MM.1S (cell line): ENCODE results near the gene CCDC190.

Source experiments
- DNase-seq: peaks from one replicate; pipeline ENCODE4 v3.0.0-alpha.2; 2015
- H2AFZ ChIP-seq: fragments of 300-600 bp; sonication (generic); 2 replicates; pipeline ENCODE4 v1.6.0; 2016; ENCODE audit warnings: antibody characterized with exemption, low read length
- H3F3A ChIP-seq: fragments of 300-600 bp; sonication (generic); 2 replicates; pipeline ENCODE4 v1.6.1; 2016; ENCODE audit warnings: mild to moderate bottlenecking, antibody characterized with exemption, low read length, moderate library complexity, mixed read lengths; ENCODE audit not compliant: insufficient read depth
- H3K27ac ChIP-seq: fragments of 300-600 bp; sonication (generic); 2 replicates; pipeline ENCODE4 v1.5.1; 2016; ENCODE audit warnings: mild to moderate bottlenecking, low read length
- H3K27me3 ChIP-seq: fragments of 300-600 bp; sonication (generic); replicated peaks from 2 replicates; pipeline ENCODE4 v1.6.0; 2016; ENCODE audit warnings: low read length; ENCODE audit not compliant: insufficient read depth
- H3K36me3 ChIP-seq: fragments of 300-600 bp; sonication (generic); replicated peaks from 2 replicates; pipeline ENCODE4 v1.6.1; 2016; ENCODE audit warnings: mild to moderate bottlenecking, low read length, mixed read lengths; ENCODE audit not compliant: insufficient read depth
- H3K4me1 ChIP-seq: fragments of 300-600 bp; sonication (generic); 2 replicates; pipeline ENCODE4 v1.6.1; 2016; ENCODE audit warnings: low read length, mixed read lengths
- H3K4me2 ChIP-seq: fragments of 300-600 bp; sonication (generic); 2 replicates; pipeline ENCODE4 v1.6.0; 2016; ENCODE audit warnings: low read depth, low read length
- H3K4me3 ChIP-seq: fragments of 300-600 bp; sonication (generic); 2 replicates; pipeline ENCODE4 v1.5.1; 2016; ENCODE audit warnings: low read length, mixed read lengths
- H3K79me2 ChIP-seq: fragments of 300-600 bp; sonication (generic); 2 replicates; pipeline ENCODE4 v1.6.1; 2016; ENCODE audit warnings: mixed run types, low read length, mixed read lengths
- H3K9ac ChIP-seq: fragments of 300-600 bp; sonication (generic); 2 replicates; pipeline ENCODE4 v1.6.1; 2016; ENCODE audit warnings: low read length, mixed read lengths
- H3K9me2 ChIP-seq: fragments of 300-600 bp; sonication (generic); replicated peaks from 2 replicates; pipeline ENCODE4 v1.6.1; 2016; ENCODE audit warnings: mild to moderate bottlenecking, low read length, mixed read lengths; ENCODE audit not compliant: insufficient read depth
- H3K9me3 ChIP-seq: fragments of 300-600 bp; sonication (generic); replicated peaks from 2 replicates; pipeline ENCODE4 v1.6.1; 2016; ENCODE audit warnings: mild to moderate bottlenecking, low read length, mixed read lengths; ENCODE audit not compliant: insufficient read depth
- H4K20me1 ChIP-seq: fragments of 300-600 bp; sonication (generic); 2 replicates; pipeline ENCODE4 v1.6.1; 2016; ENCODE audit warnings: mild to moderate bottlenecking, low read length, moderate library complexity, mixed read lengths; ENCODE audit not compliant: insufficient read depth
- CTCF ChIP-seq: fragments of 300-600 bp; sonication (generic); IDR thresholded peaks from 2 replicates; pipeline ENCODE4 v1.5.1; 2016; ENCODE audit warnings: antibody characterized with exemption, low read length, mixed read lengths
- EZH2 ChIP-seq: fragments of 300-600 bp; sonication (generic); optimal IDR thresholded peaks from 2 replicates; pipeline ENCODE3; 2017; ENCODE audit warnings: low read depth, mild to moderate bottlenecking, antibody characterized with exemption, low read length, mixed read lengths
- EZH2phosphoT487 ChIP-seq: fragments of 300-600 bp; sonication (generic); IDR thresholded peaks from 2 replicates; pipeline ENCODE4 v1.6.1; 2018; ENCODE audit warnings: antibody characterized with exemption, low read length

The CCDC190 gene

GRCh38 chr1:162854245-162854882 is 6.6 kb downstream of the CCDC190 start:
- no peaks in the 10 kb centered on the region for H4K20me1 ChIP-seq
- H3K79me2 ChIP-seq: no peaks in the 10 kb centered on the region
- no peaks in the 10 kb centered on the region for H3K36me3 ChIP-seq
- DNase-seq: peak; percentile 85
- H3K9me2 ChIP-seq: no peaks in the 10 kb centered on the region
- H3K9me3 ChIP-seq: no peaks in the 10 kb centered on the region
- H3K9ac ChIP-seq: no peak overlapping the region
- 0 out of 2 replicates have a peak overlapping the region, but pooled peaks have one; percentile 12 for H2AFZ ChIP-seq
- H3K27me3 ChIP-seq: no peaks in the 10 kb centered on the region
- H3F3A ChIP-seq: 0 out of 2 replicates have a peak, but pooled peaks cover 3% of the 10 kb centered on the region
- H3K4me3 ChIP-seq: no peak overlapping the region
- H3K4me2 ChIP-seq: no peak overlapping the region
- peak; percentile 93 for TF ChIP-seq CTCF
- no peak for TF ChIP-seq EZH2phosphoT487
- no peak for TF ChIP-seq EZH2
- H3K4me1 ChIP-seq: peaks cover 16% of the 10 kb centered on the region; the same call in 1 of the 2 replicates
- H3K27ac ChIP-seq: no peak overlapping the region

GRCh38 chr1:162851341-162851740 is 9.6 kb downstream of the CCDC190 start:
- Histone ChIP-seq H3K27me3 (no peaks in the 10 kb centered on the region), H3K4me2 (no peak overlapping the region), H4K20me1 (no peaks in the 10 kb centered on the region), H3K4me1 (0 out of 2 replicates have a peak, but pooled peaks cover 4% of the 10 kb centered on the region), H2AFZ (no peak overlapping the region), H3K27ac (no peak overlapping the region), H3K36me3 (no peaks in the 10 kb centered on the region), H3K9ac (no peak overlapping the region), H3K9me3 (no peaks in the 10 kb centered on the region), H3K4me3 (no peak overlapping the region), H3K9me2 (no peaks in the 10 kb centered on the region), H3F3A (no peaks in the 10 kb centered on the region), H3K79me2 (no peaks in the 10 kb centered on the region)
- DNase-seq: no peak
- TF ChIP-seq CTCF: no peak
- TF ChIP-seq EZH2phosphoT487: no peak
- no peak for TF ChIP-seq EZH2

DNA sequence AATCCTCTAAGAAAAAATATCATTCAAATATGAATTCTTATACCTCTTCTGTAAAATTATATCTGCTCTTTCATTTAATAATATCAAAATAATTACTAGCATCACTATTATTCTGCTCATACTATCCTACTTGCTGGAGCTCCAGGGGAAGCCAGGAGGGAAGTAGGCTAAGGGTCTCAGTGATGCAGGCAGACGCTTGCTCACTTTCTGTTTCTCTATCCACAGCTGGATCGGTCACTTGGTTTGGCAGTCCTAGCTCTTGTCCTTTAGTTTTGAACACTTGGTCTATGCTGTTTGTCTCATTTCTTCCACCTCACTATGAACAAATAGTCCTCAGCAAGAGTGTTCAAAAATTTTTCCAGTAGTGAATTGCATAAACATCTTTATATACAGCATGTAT is 11.3 kb downstream of the CCDC190 start:
- Histone ChIP-seq H3K9me2 (no peaks in the 10 kb centered on the region), H3K9me3 (no peaks in the 10 kb centered on the region), H3K27ac (no peak overlapping the region), H3K9ac (no peak overlapping the region), H3F3A (no peaks in the 10 kb centered on the region), H3K79me2 (no peaks in the 10 kb centered on the region), H3K36me3 (no peaks in the 10 kb centered on the region), H3K4me2 (no peak overlapping the region), H4K20me1 (no peaks in the 10 kb centered on the region), H3K4me3 (no peak overlapping the region), H3K4me1 (no peaks in the 10 kb centered on the region), H3K27me3 (no peaks in the 10 kb centered on the region), H2AFZ (no peak overlapping the region)
- DNase-seq: no peak
- TF ChIP-seq EZH2: no peak
- TF ChIP-seq CTCF: no peak
- no peak for TF ChIP-seq EZH2phosphoT487
